Measurements from ENCODE around the gene DNAJC13. TPM values are rescaled to one million over a fixed set of nuclear protein-coding genes. Genes with fewer than 3 reads are reported as not detected.

DNAJC13 gene
- total and polyA plus RNA-seq, 2 donors (not counting 1 experiment from before 2014, with no cell fraction given) = 9.7 to 51.1 TPM

DNA sequence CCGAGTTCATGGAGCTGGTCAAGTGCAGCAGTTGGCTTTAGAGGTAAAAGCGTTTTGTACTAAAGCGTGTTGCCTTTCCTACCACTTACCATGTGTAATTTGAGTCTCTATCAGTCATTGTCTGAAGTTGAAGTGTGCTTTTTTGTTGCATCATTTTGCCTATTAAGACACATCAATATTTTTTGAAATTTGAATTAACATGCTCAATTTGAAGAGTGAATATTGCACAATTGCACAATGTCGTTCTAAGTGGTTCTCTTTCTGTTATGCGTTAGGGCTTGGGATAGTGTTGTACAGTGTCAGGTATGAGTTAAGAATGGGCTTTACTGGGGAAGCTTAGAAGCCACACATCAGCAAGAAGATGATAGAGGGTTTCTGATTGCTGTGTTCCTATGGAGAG lies 95.8 kb downstream of the DNAJC13 start:
- H3K4me3 ChIP-seq (ENCODE audit: control extremely low read depth in 1 of 5, extremely low read depth in 1 of 5, insufficient read depth in 1 of 5, low read depth in 2 of 5, low read length in 4 of 5) = no peak overlapping the region
- no peak for DNase-seq
- Mint-ChIP-seq H3K9me3 (ENCODE audit: insufficient read depth) (no peaks in the 10 kb centered on the region), H3K4me1 (no peaks in the 10 kb centered on the region), H3K27me3 (no peaks in the 10 kb centered on the region), H3K4me3 (no peak overlapping the region), H3K27ac (no peak overlapping the region)
- no peaks in the 10 kb centered on the region for H4K20me1 ChIP-seq (ENCODE audit: control insufficient read depth, insufficient read depth, low read length, poor library complexity, severe bottlenecking)
- intact Hi-C loops (cut with micrococcal nuclease) = no loop called here
- no peak overlapping the region for H2AFZ ChIP-seq (ENCODE audit: insufficient read depth, low read depth, low read length, poor library complexity, severe bottlenecking)
- POLR2A ChIA-PET = no interaction called here
- CTCF ChIA-PET = no interaction called here
- 100% methylated on average over 1 of the region's 5 CpGs for WGBS (ENCODE audit: insufficient coverage)
- H3K36me3 ChIP-seq (replicated peaks in 1 of 2; ENCODE audit: control extremely low read depth in 1 of 2, control insufficient read depth in 1 of 2, extremely low read depth in 1 of 2, insufficient read depth in 2 of 2, low read length in 1 of 2) = peaks cover 31 to 84% of the 10 kb centered on the region in 2 experiments
- H3K79me2 ChIP-seq (ENCODE audit: control insufficient read depth, insufficient read depth, low read length) = no peaks in the 10 kb centered on the region
- no peak for ATAC-seq (ENCODE audit: low read depth)
- H3K4me2 ChIP-seq (replicated peaks; ENCODE audit: low read depth, low read length, poor library complexity, severe bottlenecking) = no peak overlapping the region
- no peaks in the 10 kb centered on the region for H3K4me1 ChIP-seq (ENCODE audit: control insufficient read depth in 2 of 2, insufficient read depth in 2 of 2, low read length in 2 of 2)
- no peak overlapping the region for H3K9ac ChIP-seq (ENCODE audit: low read length)
- H3K27me3 ChIP-seq (replicated peaks in 1 of 4; ENCODE audit: control extremely low read depth in 1 of 4, control insufficient read depth in 3 of 4, insufficient read depth in 4 of 4, low read length in 3 of 4) = no peaks in the 10 kb centered on the region
- no peak for TF ChIP-seq EZH2 (IDR thresholded peaks at IDR 0.05; ENCODE audit: borderline replicate concordance, insufficient read depth, low read depth, low read length, poor library complexity, severe bottlenecking)
- TF ChIP-seq, protein P1, sequence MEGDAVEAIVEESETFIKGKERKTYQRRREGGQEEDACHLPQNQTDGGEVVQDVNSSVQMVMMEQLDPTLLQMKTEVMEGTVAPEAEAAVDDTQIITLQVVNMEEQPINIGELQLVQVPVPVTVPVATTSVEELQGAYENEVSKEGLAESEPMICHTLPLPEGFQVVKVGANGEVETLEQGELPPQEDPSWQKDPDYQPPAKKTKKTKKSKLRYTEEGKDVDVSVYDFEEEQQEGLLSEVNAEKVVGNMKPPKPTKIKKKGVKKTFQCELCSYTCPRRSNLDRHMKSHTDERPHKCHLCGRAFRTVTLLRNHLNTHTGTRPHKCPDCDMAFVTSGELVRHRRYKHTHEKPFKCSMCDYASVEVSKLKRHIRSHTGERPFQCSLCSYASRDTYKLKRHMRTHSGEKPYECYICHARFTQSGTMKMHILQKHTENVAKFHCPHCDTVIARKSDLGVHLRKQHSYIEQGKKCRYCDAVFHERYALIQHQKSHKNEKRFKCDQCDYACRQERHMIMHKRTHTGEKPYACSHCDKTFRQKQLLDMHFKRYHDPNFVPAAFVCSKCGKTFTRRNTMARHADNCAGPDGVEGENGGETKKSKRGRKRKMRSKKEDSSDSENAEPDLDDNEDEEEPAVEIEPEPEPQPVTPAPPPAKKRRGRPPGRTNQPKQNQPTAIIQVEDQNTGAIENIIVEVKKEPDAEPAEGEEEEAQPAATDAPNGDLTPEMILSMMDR (IDR thresholded peaks at IDR 0.05) = no peak
- no peak overlapping the region for H3K27ac ChIP-seq (ENCODE audit: low read length in 2 of 2)
- no peaks in the 10 kb centered on the region for H3K9me3 ChIP-seq (ENCODE audit: control extremely low read depth in 1 of 3, control insufficient read depth in 2 of 3, insufficient read depth in 1 of 3, low read length in 2 of 3)

DNA sequence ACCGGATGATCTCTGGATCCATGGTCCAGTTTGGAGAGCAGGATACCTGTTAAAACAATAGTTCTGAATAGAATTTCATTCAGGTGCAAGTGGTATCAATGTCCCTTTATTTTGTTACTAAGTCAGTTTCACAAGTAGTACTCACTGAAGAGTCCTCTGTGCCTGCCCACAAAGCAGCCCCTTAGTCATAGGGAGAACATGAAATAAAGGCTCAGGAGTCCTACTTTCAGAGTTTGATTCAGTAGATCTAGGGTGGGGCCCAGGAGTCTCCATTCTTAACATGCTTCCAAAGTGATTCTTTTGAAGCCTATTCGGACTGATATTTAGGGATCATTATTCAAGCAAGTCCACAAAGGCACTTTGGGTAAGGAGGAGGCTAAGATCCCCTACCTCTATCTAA lies 100.0 kb downstream of the DNAJC13 start:
- TF ChIP-seq EZH2 (IDR thresholded peaks at IDR 0.05; ENCODE audit: borderline replicate concordance, insufficient read depth, low read depth, low read length, poor library complexity, severe bottlenecking) = no peak
- TF ChIP-seq, protein P1 (IDR thresholded peaks at IDR 0.05) = no peak
- intact Hi-C loops (cut with micrococcal nuclease) = no loop called here
- no peaks in the 10 kb centered on the region for H3K27me3 Mint-ChIP-seq
- H3K9me3 Mint-ChIP-seq (ENCODE audit: insufficient read depth) = no peaks in the 10 kb centered on the region
- H3K4me3 ChIP-seq (ENCODE audit: control extremely low read depth in 1 of 5, extremely low read depth in 1 of 5, insufficient read depth in 1 of 5, low read depth in 2 of 5, low read length in 4 of 5) = no peak overlapping the region
- ATAC-seq (ENCODE audit: low read depth) = no peak
- no peaks in the 10 kb centered on the region for H3K4me1 ChIP-seq (ENCODE audit: control insufficient read depth in 2 of 2, insufficient read depth in 2 of 2, low read length in 2 of 2)
- no peaks in the 10 kb centered on the region for H4K20me1 ChIP-seq (ENCODE audit: control insufficient read depth, insufficient read depth, low read length, poor library complexity, severe bottlenecking)
- no peak overlapping the region for H2AFZ ChIP-seq (ENCODE audit: insufficient read depth, low read depth, low read length, poor library complexity, severe bottlenecking)
- H3K27ac Mint-ChIP-seq = no peak overlapping the region
- no peaks in the 10 kb centered on the region for H3K27me3 ChIP-seq (replicated peaks in 1 of 4; ENCODE audit: control extremely low read depth in 1 of 4, control insufficient read depth in 3 of 4, insufficient read depth in 4 of 4, low read length in 3 of 4)
- no peak overlapping the region for H3K9ac ChIP-seq (ENCODE audit: low read length)
- H3K4me2 ChIP-seq (replicated peaks; ENCODE audit: low read depth, low read length, poor library complexity, severe bottlenecking) = no peak overlapping the region
- 100% methylated on average over 1 of the region's 2 CpGs for WGBS (ENCODE audit: insufficient coverage)
- H3K36me3 ChIP-seq (replicated peaks in 1 of 2; ENCODE audit: control extremely low read depth in 1 of 2, control insufficient read depth in 1 of 2, extremely low read depth in 1 of 2, insufficient read depth in 2 of 2, low read length in 1 of 2) = peaks cover 28 to 82% of the 10 kb centered on the region in 2 experiments
- no peak overlapping the region for H3K4me3 Mint-ChIP-seq
- no peaks in the 10 kb centered on the region for H3K79me2 ChIP-seq (ENCODE audit: control insufficient read depth, insufficient read depth, low read length)
- DNase-seq = no peak
- CTCF ChIA-PET = no interaction called here
- H3K4me1 Mint-ChIP-seq = no peaks in the 10 kb centered on the region
- no peak overlapping the region for H3K27ac ChIP-seq (ENCODE audit: low read length in 2 of 2)
- POLR2A ChIA-PET = no interaction called here
- no peaks in the 10 kb centered on the region for H3K9me3 ChIP-seq (ENCODE audit: control extremely low read depth in 1 of 3, control insufficient read depth in 2 of 3, insufficient read depth in 1 of 3, low read length in 2 of 3)
